T-helper 9 cell (primary cell): ENCODE data around the gene ZFHX2.
A peak's percentile ranks its signal among the peaks of the same experiment; 100 is the strongest.

Experiments used
- DNase-seq: peaks from one replicate; pipeline ENCODE4 v3.0.0-alpha.2; 2020

ZFHX2 gene

DNA sequence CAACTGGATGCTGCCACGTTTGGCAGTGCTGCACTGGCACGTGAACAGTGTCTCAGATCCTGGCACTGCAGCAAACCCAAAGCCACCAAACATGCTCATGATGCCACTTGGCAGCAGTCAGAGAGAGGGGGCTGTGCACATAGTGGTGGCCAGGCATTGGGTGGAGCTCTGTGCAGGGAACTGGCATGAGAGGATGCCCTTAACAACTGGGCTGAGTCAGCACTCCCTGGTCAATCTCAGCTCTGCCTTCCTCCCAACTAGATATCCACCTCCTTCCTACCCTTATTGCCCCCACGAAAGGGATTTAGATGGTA is 37.0 kb downstream of the ZFHX2 start:
- no peak for DNase-seq

- no peak for DNase-seq
Observed at GRCh38 chr14:23513818-23514643, 37.5 kb downstream of the ZFHX2 start.

GRCh38 chr14:23513005-23513817 is 38.4 kb downstream of the ZFHX2 start:
- no peak for DNase-seq

GRCh38 chr14:23512156-23512555 is 39.4 kb downstream of the ZFHX2 start:
- no peak for DNase-seq

DNA sequence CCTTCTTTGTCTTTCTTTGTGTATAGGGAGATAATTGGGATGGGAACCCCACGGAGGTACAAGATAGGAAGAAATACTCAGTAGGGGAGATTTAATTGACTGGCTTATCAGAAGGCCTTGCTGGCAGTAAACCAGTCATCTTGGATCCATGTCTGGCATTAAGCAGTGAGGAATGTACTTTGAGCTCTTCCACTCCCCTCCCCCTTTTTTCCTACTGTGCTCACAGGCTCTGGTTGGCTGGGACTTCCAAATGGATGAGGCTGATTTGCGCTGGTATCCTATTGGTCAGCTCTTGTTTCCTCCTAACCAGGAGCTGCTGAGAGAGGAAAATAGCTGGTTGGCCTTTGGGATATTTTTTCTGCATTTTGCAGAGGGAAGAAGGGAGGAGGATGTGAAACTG is 57.3 kb downstream of the ZFHX2 start:
- DNase-seq, result no peak

DNA sequence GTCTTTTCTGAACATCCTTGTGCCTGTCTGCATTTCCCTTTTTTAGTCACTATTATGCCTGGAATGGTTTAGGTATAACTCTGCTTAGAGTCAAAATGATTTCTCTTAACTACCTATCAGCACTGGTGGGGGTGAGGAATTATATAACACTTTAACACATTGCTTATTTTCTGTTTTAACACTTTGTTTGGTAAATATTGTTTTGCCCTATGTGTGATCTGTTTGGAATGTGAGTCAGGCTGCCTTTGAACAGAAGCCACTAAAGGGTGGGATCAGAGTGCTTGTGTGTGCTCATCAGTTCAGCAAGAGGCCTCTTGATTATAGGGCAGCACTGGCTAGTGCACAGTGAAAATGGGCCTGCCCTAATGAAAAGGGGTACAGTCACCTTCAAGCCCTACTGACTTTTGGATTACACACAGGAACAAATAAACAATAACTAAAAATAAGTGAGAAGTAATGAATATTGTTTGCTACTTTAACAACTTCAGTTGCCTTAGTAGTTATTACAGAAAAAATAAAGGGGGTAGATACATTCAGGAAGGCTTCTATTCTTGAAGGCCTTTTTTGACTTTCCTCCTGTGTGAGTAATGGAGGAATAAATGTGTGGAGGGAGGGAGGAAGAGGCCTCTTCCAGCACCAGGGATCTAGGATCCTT is 58.8 kb downstream of the ZFHX2 start:
- DNase-seq, result no peak

DNA sequence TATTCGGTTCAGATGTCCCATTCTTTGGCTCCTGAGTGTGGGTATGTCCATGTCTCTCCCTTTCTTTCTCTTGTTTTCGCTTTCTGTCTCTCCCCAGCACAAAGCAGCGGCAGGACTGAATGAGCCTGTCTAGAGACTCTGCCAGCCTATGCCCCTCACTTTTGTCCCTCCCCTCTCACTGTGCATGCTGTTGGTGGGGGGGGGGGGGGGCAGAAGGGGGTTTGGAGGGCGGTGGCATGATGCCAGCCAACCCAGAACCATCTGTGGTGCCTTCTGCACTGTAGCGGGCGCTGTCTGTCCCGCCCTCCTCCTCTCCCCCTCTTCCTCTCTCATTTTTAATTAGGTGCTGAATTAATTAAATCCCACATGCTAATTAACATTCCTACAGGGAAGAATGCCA is 64.3 kb downstream of the ZFHX2 start:
- no peak for DNase-seq

GRCh38 chr14:23486036-23486435 is 65.5 kb downstream of the ZFHX2 start:
- no peak for DNase-seq

- DNase-seq, result no peak
Observed at GRCh38 chr14:23485326-23485725, 66.2 kb downstream of the ZFHX2 start.

DNA sequence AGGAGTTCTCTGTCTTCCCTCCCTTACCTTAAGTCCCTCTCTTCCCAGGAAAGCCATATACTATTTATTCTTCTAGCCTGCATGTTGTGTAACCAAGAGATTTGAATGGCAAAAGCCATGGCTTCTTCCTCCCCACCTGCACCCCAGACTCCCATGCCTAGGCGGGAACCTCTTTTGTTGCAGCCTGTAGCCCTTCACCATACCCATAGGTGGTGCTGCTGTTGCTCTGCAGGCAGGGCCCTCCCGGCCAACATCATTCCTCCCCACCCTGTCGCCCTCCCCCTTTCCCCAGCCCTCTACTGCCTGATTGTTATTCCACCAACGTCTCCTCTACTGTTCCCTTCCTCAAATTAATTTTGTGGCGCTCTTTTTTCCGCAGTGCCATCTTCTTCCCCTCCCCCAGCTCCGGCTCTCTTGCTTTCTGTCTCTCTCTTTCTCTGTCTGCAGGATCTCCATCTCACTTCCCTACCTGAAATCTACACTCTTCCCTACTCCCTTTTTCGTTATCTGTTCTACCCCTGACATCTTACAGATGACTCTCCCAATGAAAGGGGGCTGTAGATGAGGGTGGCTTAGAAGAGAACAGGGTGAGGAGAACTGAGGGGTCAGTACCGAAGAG is 68.2 kb downstream of the ZFHX2 start:
- no peak for DNase-seq

DNA sequence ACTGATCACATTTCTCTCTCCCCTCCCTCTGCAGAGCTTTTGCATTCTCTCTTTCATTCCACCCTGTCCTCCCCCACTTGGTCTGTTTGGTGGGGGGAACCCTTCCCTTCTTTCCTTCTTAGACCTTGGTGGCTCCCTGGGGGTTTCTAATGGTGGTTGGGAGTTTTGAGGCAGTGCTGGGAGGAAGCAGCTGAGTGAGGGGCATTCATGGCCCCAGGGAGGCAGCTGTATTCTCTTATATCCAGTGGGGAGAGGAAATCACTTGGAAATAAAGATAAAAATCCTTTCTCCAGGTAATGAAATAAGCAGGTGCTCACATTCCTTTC is 68.8 kb downstream of the ZFHX2 start:
- no peak for DNase-seq

- DNase-seq, result no peak
Observed at GRCh38 chr14:23481979-23482822, 69.4 kb downstream of the ZFHX2 start.

DNA sequence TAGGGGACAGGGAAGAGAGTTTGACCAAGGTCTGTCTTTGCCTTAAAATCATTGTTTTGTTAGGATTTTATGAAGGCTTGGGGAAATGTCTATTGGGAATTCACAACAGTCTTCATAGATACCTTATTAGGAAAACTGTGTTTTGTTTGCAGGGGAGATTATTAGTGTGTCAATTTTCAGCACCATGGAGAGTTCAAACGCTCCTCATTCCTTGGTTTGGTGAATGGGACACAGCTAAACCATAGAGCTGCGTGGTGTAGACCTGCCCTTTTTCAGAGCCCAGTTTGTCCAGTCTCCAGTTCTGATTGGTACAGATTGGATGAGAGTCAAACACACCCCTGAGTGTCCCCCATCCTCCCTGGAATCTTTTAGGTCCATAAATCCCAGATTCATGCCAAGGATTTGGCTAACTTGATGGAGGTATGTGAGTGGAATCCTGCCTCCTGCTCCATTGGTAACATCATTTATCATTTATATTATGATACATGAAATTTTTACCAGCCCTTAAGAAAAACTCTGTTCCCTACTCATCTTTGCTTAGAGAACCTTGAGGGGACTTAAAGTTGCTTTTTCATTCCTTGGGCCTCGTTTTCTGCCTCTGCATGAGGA is 70.1 kb downstream of the ZFHX2 start:
- DNase-seq, result no peak

GRCh38 chr14:23478109-23478759 is 73.3 kb downstream of the ZFHX2 start:
- DNase-seq, result peak; percentile 55

DNA sequence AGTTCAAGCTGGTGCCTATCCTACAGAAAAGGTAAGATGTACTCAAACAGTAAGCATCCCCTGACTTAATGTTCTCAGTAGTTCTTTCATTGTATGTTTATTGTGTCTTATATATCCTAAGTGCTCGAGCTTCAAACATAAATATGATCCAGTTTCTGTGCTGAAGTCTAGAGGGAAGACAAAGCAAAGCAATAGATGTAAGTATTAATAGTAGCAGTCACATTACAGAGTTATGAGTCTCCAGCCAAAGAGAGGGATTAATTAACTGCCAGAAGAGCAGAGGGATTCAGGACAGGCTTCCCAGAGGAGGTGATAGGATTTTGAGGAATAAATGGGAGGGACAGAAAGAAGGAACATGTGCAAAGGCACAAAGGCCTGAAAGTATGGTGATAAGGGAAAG is 80.6 kb downstream of the ZFHX2 start:
- DNase-seq, result no peak
